Endothelial cell of umbilical vein (primary cell): Measurements from ENCODE around the gene HCFC2. TPM values are rescaled to one million over a fixed set of nuclear protein-coding genes. Genes with fewer than 3 reads are reported as not detected.

ENCODE experiments used
- BruUV-seq: library from RNA; stranded (reverse); fragments of 400-500 nt; replicated peaks from 2 replicates; lab custom pipeline; 2021; lab: Mats Ljungman, UMichigan
- CTCF ChIA-PET: fragments of 300-600, 350-600 bp; sonication (Branson Sonifier 250); formaldehyde crosslinking; loops from one replicate; lab custom pipeline; 2021; ENCODE audit warnings: antibody characterized with exemption, inconsistent platforms; lab: Charles Lee
- POLR2A ChIA-PET: fragments of 300-600, 350-600 bp; sonication (Branson Sonifier 250); formaldehyde crosslinking; loops from one replicate; lab custom pipeline; 2021; ENCODE audit warnings: antibody characterized with exemption, inconsistent platforms; lab: Charles Lee
- DNase-seq: peaks from one replicate; pipeline ENCODE4 v3.0.0-alpha.2; 2011; ENCODE audit warnings: low read depth, low spot score
- FAIRE-seq: peaks from 2 replicates; lab custom pipeline; 2011; peaks lifted over from hg19 to GRCh38; lab: Jason Lieb, UNC
- H2AFZ ChIP-seq: 2 replicates; pipeline ENCODE4 v1.6.0; 2012; ENCODE audit warnings: low read depth, low read length, control low read depth, inconsistent platforms
- H3K27ac ChIP-seq: 2 replicates; pipeline ENCODE4 v1.5.1; 2011; ENCODE audit warnings: low read depth, mild to moderate bottlenecking, control low read depth, low read length, moderate library complexity; ENCODE audit not compliant: insufficient read depth
- H3K27me3 ChIP-seq, 2 experiments: 2 replicates each; pipeline versions ENCODE4 v1.6.0 to v1.6.1; 2011; ENCODE audit warnings: low read length in 2 of 2, mixed read lengths in 1 of 2; ENCODE audit not compliant: control insufficient read depth in 2 of 2, insufficient read depth in 2 of 2
- H3K36me3 ChIP-seq, 2 experiments: 2 replicates in 1 of 2; 3 replicates in 1 of 2; pipeline ENCODE4 v1.5.1; 2011; ENCODE audit warnings: low read length in 2 of 2, mild to moderate bottlenecking in 1 of 2, moderate library complexity in 1 of 2; ENCODE audit not compliant: control insufficient read depth in 2 of 2, insufficient read depth in 2 of 2; ENCODE audit errors: extremely low read depth in 1 of 2
- H3K4me1 ChIP-seq: 3 replicates; pipeline ENCODE4 v1.5.1; 2011; ENCODE audit warnings: mild to moderate bottlenecking, low read length; ENCODE audit not compliant: control insufficient read depth, insufficient read depth; ENCODE audit errors: extremely low read depth
- H3K4me2 ChIP-seq: 2 replicates; pipeline ENCODE4 v1.6.1; 2011; ENCODE audit warnings: low read length, control low read depth, mixed read lengths; ENCODE audit not compliant: insufficient read depth
- H3K4me3 ChIP-seq, 3 experiments: fragments of 200-600 bp in 1 of 3; sonication (generic), shearing (Covaris generic) in 1 of 3; replicated peaks in 1 of 3; 2 replicates each; pipeline ENCODE4 v1.5.1; 2011 to 2016; ENCODE audit warnings: control low read depth in 3 of 3, low read length in 3 of 3, mild to moderate bottlenecking in 2 of 3, inconsistent platforms in 1 of 3, low read depth in 1 of 3, moderate library complexity in 1 of 3; ENCODE audit not compliant: insufficient read depth in 1 of 3
- H3K79me2 ChIP-seq: 2 replicates; pipeline ENCODE4 v1.6.0; 2012; ENCODE audit warnings: low read length, inconsistent platforms; ENCODE audit not compliant: control insufficient read depth, insufficient read depth
- H3K9ac ChIP-seq: replicated peaks from 2 replicates; pipeline ENCODE3; 2011; ENCODE audit warnings: low read length, control low read depth; ENCODE audit not compliant: insufficient read depth; ENCODE audit errors: extremely low read depth
- H3K9me1 ChIP-seq: replicated peaks from 3 replicates; pipeline ENCODE4 v1.6.0; 2011; ENCODE audit warnings: mild to moderate bottlenecking, low read length; ENCODE audit not compliant: control insufficient read depth, insufficient read depth; ENCODE audit errors: extremely low read depth
- H3K9me3 ChIP-seq: replicated peaks from 2 replicates; pipeline ENCODE4 v1.5.1; 2012; ENCODE audit warnings: low read length, inconsistent platforms; ENCODE audit not compliant: control insufficient read depth, insufficient read depth
- H4K20me1 ChIP-seq: replicated peaks from 2 replicates; pipeline ENCODE3; 2011; ENCODE audit warnings: mild to moderate bottlenecking, low read length; ENCODE audit not compliant: control insufficient read depth, insufficient read depth; ENCODE audit errors: extremely low read depth
- EZH2 ChIP-seq: IDR thresholded peaks from 2 replicates; pipeline ENCODE4 v1.6.1; 2012; ENCODE audit warnings: borderline replicate concordance, low read depth, mild to moderate bottlenecking, moderate library complexity, low read length, inconsistent platforms; ENCODE audit not compliant: severe bottlenecking
- FOS ChIP-seq: IDR thresholded peaks from 2 replicates; pipeline ENCODE4 v1.6.1; 2011; ENCODE audit warnings: mild to moderate bottlenecking, low read length, moderate library complexity, borderline replicate concordance; ENCODE audit not compliant: insufficient read depth
- GATA2 ChIP-seq: IDR thresholded peaks from 2 replicates; pipeline ENCODE4 v1.7.0; 2011; ENCODE audit warnings: low read depth, mild to moderate bottlenecking, moderate library complexity, mixed read lengths, low read length; ENCODE audit not compliant: insufficient read length, insufficient read depth
- JUN ChIP-seq: IDR thresholded peaks from 2 replicates; pipeline ENCODE4 v1.6.1; 2011; ENCODE audit warnings: borderline replicate concordance, low read depth; ENCODE audit not compliant: insufficient read length, insufficient read depth
- MYC ChIP-seq: IDR thresholded peaks from one replicate; pipeline ENCODE4 v1.6.1; 2011; ENCODE audit warnings: mild to moderate bottlenecking, low read depth, low read length
- POLR2A ChIP-seq: IDR thresholded peaks from 2 replicates; pipeline ENCODE4 v1.6.1; 2012; ENCODE audit warnings: low read depth, mild to moderate bottlenecking, control low read depth, low read length
- POLR2AphosphoS5 ChIP-seq: IDR thresholded peaks from 2 replicates; pipeline ENCODE4 v1.6.1; 2012; ENCODE audit warnings: low read depth, mild to moderate bottlenecking, control low read depth, low read length, moderate library complexity; ENCODE audit not compliant: insufficient read depth
- dilution Hi-C: fragments of 300-500 bp; cut with MboI; formaldehyde crosslinking; loops from one replicate; pipeline ENCODE4 v1.15.0; 2019; ENCODE audit warnings: low sequenced_read_pairs; ENCODE audit not compliant: extremely low pct_ligation_motif_present
- intact Hi-C: fragments of 100-400 bp; cut with micrococcal nuclease; formaldehyde crosslinking; loops from one replicate; pipeline ENCODE4 v1.10.0; 2022
- polyA plus RNA-seq, 4 experiments: library from polyadenylated mRNA; depleted of rRNA in 3 of 4; stranded (reverse) in 3 of 4; unstranded in 1 of 4; fragments of >200 nt; gene quantifications; 2 replicates each; pipeline versions ENCODE4 v1.2.1 to v1.2.3, GENCODE V29; 2011 to 2012; ENCODE audit warnings: missing spikeins in 1 of 4
- total RNA-seq: library from RNA; stranded (reverse); gene quantifications from 2 replicates; pipeline ENCODE4 v1.2.3, GENCODE V29; 2021
- TF ChIP-seq, protein P1 (sequence below), 2 donors: IDR thresholded peaks; 1 replicate in 1 of 2; 2 replicates in 1 of 2; pipeline ENCODE4 v1.5.1; 2011; ENCODE audit warnings: low read length in 2 of 2, mild to moderate bottlenecking in 2 of 2, moderate library complexity in 2 of 2, control low read depth in 1 of 2, inconsistent platforms in 1 of 2, low read depth in 1 of 2; ENCODE audit not compliant: insufficient read depth in 1 of 2; ENCODE audit errors: extremely low read depth in 1 of 2
- TF ChIP-seq, protein P2 (sequence below): IDR thresholded peaks from 2 replicates; pipeline ENCODE4 v1.6.1; 2011; ENCODE audit not compliant: insufficient read depth, insufficient read length

Gene HCFC2
- total and polyA plus RNA-seq, 2 donors (not counting 3 experiments of a cell fraction or from before 2014, with no cell fraction given): 6.0 to 15.6 TPM

DNA sequence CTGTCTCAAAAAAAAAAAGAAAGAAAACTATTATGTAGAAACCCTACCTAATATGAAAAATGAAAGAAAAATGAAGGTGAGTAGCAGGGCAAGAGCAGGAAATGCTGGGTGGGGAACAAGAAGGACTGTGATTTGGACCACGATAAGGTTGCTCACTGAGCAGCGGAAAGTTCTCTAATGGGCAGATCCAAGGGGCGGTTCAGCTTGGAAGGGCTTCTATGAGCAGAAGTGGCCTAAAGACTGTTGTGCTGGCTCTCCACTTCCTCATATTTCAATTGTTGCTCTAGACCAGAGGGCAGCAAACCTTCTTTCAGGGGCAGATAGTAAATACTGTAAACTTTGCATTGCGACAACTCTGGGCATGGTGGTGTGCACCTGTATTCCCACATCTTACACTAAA lies 90.0 kb downstream of the HCFC2 start:
- Histone ChIP-seq H3K27ac (no peak overlapping the region), H3K4me3 (no peak overlapping the region), H3K79me2 (no peaks in the 10 kb centered on the region), H3K9me1 (no peaks in the 10 kb centered on the region), H3K27me3 (peaks cover 8 to 12% of the 10 kb centered on the region in 2 experiments), H3K4me2 (no peak overlapping the region), H3K9ac (no peak overlapping the region), H3K9me3 (no peaks in the 10 kb centered on the region), H4K20me1 (no peaks in the 10 kb centered on the region), H2AFZ (no peak overlapping the region), H3K4me1 (no peaks in the 10 kb centered on the region), H3K36me3 (no peaks in the 10 kb centered on the region)
- FAIRE-seq: no peak
- ChIA-PET POLR2A (no interaction called here), CTCF (interaction anchor here (0.7 to 1.4 kb wide), 2 partner anchors 7 to 879 kb away, joined by 3 read pairs; no protein-coding TSS in a partner anchor)
- TF ChIP-seq, protein P1, sequence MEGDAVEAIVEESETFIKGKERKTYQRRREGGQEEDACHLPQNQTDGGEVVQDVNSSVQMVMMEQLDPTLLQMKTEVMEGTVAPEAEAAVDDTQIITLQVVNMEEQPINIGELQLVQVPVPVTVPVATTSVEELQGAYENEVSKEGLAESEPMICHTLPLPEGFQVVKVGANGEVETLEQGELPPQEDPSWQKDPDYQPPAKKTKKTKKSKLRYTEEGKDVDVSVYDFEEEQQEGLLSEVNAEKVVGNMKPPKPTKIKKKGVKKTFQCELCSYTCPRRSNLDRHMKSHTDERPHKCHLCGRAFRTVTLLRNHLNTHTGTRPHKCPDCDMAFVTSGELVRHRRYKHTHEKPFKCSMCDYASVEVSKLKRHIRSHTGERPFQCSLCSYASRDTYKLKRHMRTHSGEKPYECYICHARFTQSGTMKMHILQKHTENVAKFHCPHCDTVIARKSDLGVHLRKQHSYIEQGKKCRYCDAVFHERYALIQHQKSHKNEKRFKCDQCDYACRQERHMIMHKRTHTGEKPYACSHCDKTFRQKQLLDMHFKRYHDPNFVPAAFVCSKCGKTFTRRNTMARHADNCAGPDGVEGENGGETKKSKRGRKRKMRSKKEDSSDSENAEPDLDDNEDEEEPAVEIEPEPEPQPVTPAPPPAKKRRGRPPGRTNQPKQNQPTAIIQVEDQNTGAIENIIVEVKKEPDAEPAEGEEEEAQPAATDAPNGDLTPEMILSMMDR (IDR thresholded peaks at IDR 0.05; ENCODE audit: extremely low read depth in 1 of 2, insufficient read depth in 1 of 2, low read depth in 1 of 2, low read length in 2 of 2): no peak
- TF ChIP-seq JUN (no peak), POLR2A (no peak), EZH2 (no peak), GATA2 (no peak), POLR2AphosphoS5 (no peak), FOS (no peak), MYC (no peak)
- TF ChIP-seq, protein P2, sequence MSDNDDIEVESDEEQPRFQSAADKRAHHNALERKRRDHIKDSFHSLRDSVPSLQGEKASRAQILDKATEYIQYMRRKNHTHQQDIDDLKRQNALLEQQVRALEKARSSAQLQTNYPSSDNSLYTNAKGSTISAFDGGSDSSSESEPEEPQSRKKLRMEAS: no peak
- dilution Hi-C loops (no loop called here), intact Hi-C loops (no loop called here)
- no TSS peak for BruUV-seq
- no peak for DNase-seq
